Retinal pigment epithelial cell (primary cell): Measurements from ENCODE around the gene EVI2A.
"Not testable (repeated sequence)": the region's sequence is repeated elsewhere in the genome, so short reads cannot be mapped to it uniquely, and the experiment has no call there.

Experiments used
- DNase-seq: peaks from one replicate; pipeline ENCODE4 v3.0.0-alpha.2; 2010; ENCODE audit warnings: low read depth
- H3K4me3 ChIP-seq: 2 replicates; pipeline ENCODE4 v1.5.1; 2011; ENCODE audit warnings: mild to moderate bottlenecking, low read length, control low read depth, moderate library complexity
- CTCF ChIP-seq: conservative IDR thresholded peaks from 2 replicates; pipeline ENCODE4 v1.5.1; 2011; ENCODE audit warnings: low read depth, low read length, control low read depth, inconsistent platforms

EVI2A gene

GRCh38 chr17:31313982-31314781, 7.2 kb downstream of the EVI2A start, which contains the start of gene EVI2B:
EVI2B (minus strand) TSS chr17:31314054; CDS start chr17:31305609, 8,445 bp downstream.
- no peak for TF ChIP-seq CTCF
- no peak within 1 kb of the TSS for H3K4me3 ChIP-seq
- no peak for DNase-seq

GRCh38 chr17:31312223-31312622, 9.2 kb downstream of the EVI2A start:
- not testable (repeated sequence) for H3K4me3 ChIP-seq, DNase-seq

GRCh38 chr17:31311526-31311925, 9.9 kb downstream of the EVI2A start:
- DNase-seq: no peak
- TF ChIP-seq CTCF: no peak
- H3K4me3 ChIP-seq: no peak overlapping the region

- H3K4me3 ChIP-seq: no peak overlapping the region
- DNase-seq: no peak
- no peak for TF ChIP-seq CTCF
Measured at GRCh38 chr17:31310886-31311285, 10.5 kb downstream of the EVI2A start.

- no peak overlapping the region for H3K4me3 ChIP-seq
- DNase-seq: no peak
- TF ChIP-seq CTCF: no peak
Measured at GRCh38 chr17:31310260-31310659, 11.2 kb downstream of the EVI2A start.

- H3K4me3 ChIP-seq: no peak overlapping the region
- no peak for DNase-seq
- no peak for TF ChIP-seq CTCF
Measured at GRCh38 chr17:31309556-31309955, 11.9 kb downstream of the EVI2A start.

- no peak for TF ChIP-seq CTCF
- H3K4me3 ChIP-seq: no peak overlapping the region
- DNase-seq: no peak
Measured at GRCh38 chr17:31308372-31309334, 12.8 kb downstream of the EVI2A start.
